Sigmoid colon (tissue), 7 donors: ENCODE results near the gene GRM5. TPM values are rescaled to one million over a fixed set of nuclear protein-coding genes. Genes with fewer than 3 reads are reported as not detected.

Experiments used
- DNase-seq: peaks from one replicate; pipeline ENCODE4 v3.0.0-alpha.2; 2019
- H3K27ac ChIP-seq, 4 donors: fragments of 200-600 bp; sonication (generic); one replicate each; pipeline ENCODE4 v1.5.1; 2016 to 2019; ENCODE audit warnings: mild to moderate bottlenecking in 1 of 4
- H3K27me3 ChIP-seq, 3 donors: fragments of 200-600 bp; sonication (generic); one replicate each; pipeline ENCODE4 v1.5.1; 2019; ENCODE audit warnings: mild to moderate bottlenecking in 1 of 3
- H3K36me3 ChIP-seq, 4 donors: fragments of 200-600 bp; sonication (generic); one replicate each; pipeline ENCODE4 v1.5.1; 2016 to 2019
- H3K4me1 ChIP-seq, 4 donors: fragments of 200-600 bp; sonication (generic); one replicate each; pipeline ENCODE4 v1.5.1; 2017 to 2019
- H3K4me3 ChIP-seq, 4 donors: fragments of 200-600 bp; sonication (generic); one replicate each; pipeline ENCODE4 v1.5.1; 2017 to 2019; ENCODE audit warnings: mild to moderate bottlenecking in 2 of 4, moderate library complexity in 1 of 4
- H3K9me3 ChIP-seq, 4 donors: fragments of 200-600 bp in 3 of 4; sonication (generic) in 3 of 4; one replicate each; pipeline versions ENCODE4 v1.5.1 to v1.6.1; 2013 to 2019
- CTCF ChIP-seq, 4 experiments: fragments of 450-650 bp in 3 of 4; fragments of 200-600 bp in 1 of 4; IDR thresholded peaks; one replicate each; pipeline ENCODE4 v1.5.1; 2016 to 2019; ENCODE audit warnings: antibody characterized with exemption in 4 of 4, mild to moderate bottlenecking in 3 of 4, moderate library complexity in 2 of 4
- EP300 ChIP-seq, 4 donors: sonication (generic); formaldehyde crosslinking; IDR thresholded peaks; one replicate each; pipeline ENCODE4 v1.6.1; 2017; ENCODE audit warnings: antibody characterized with exemption in 4 of 4
- POLR2A ChIP-seq, 2 donors: fragments of 450-650 bp; IDR thresholded peaks; one replicate each; pipeline ENCODE4 v1.6.1; 2016; ENCODE audit warnings: antibody characterized with exemption in 2 of 2, mild to moderate bottlenecking in 2 of 2, moderate library complexity in 2 of 2
- POLR2AphosphoS5 ChIP-seq, 4 donors: sonication (generic); formaldehyde crosslinking; IDR thresholded peaks; one replicate each; pipeline ENCODE4 v1.6.1; 2017; ENCODE audit warnings: antibody characterized with exemption in 4 of 4
- WGBS, 2 donors: extraction: QIAGEN DNeasy Blood & Tissue Kit; methylation state at CpG; one replicate each; pipeline ENCODE4 v1.1.7; 2013; 5-methylcytosine and 5-hydroxymethylcytosine counted together
- intact Hi-C: fragments of 100-400 bp; cut with DNase I; formaldehyde crosslinking; loops from one replicate; pipeline ENCODE4 v1.15.1; 2023
- polyA plus RNA-seq, 3 donors: library from polyadenylated mRNA; stranded (reverse); fragments of 200-250 nt; gene quantifications; one replicate each; pipeline ENCODE4 v1.2.3, GENCODE V29; 2013
- total RNA-seq, 4 donors: library from RNA; depleted of rRNA; stranded (reverse); fragments of >200 nt; gene quantifications; one replicate each; pipeline ENCODE4 v1.1.0, GENCODE V29; 2016
- donor health status: healthy with polysubstance abuse.
- donor health status: Bipolar disorder and iron deficiency.
- donor health status: healthy.

The GRM5 gene
- total and polyA plus RNA-seq, 7 donors = under 0.01 to 0.49 TPM; not detected in 5

GRCh38 chr11:88618327-88619070, 447.3 kb downstream of the GRM5 start:
- WGBS, 2 donors = 32 to 49% methylated on average over 5 of the region's 5 CpGs
- intact Hi-C loops = no loop called here

GRCh38 chr11:88617226-88617625, 448.6 kb downstream of the GRM5 start:
- no peaks in the 10 kb centered on the region for H3K36me3 ChIP-seq
- TF ChIP-seq POLR2AphosphoS5 (IDR thresholded peaks at IDR 0.05) (no peak), CTCF (IDR thresholded peaks at IDR 0.05) (no peak), EP300 (IDR thresholded peaks at IDR 0.05) (no peak), POLR2A (IDR thresholded peaks at IDR 0.05) (no peak)
- no peak overlapping the region for H3K4me3 ChIP-seq
- DNase-seq = no peak
- no peaks in the 10 kb centered on the region for H3K9me3 ChIP-seq
- H3K4me1 ChIP-seq = no peaks in the 10 kb centered on the region
- H3K27me3 ChIP-seq = no peaks in the 10 kb centered on the region
- no peak overlapping the region for H3K27ac ChIP-seq
- 74 to 82% methylated on average over 1 of the region's 1 CpG for WGBS, 2 donors
- intact Hi-C loops = no loop called here

More at GRCh38 chr11:88618327-88619070, 447.3 kb downstream of the GRM5 start:
- H3K27me3 ChIP-seq = no peaks in the 10 kb centered on the region
- H3K36me3 ChIP-seq = no peaks in the 10 kb centered on the region
- no peak for DNase-seq
- no peaks in the 10 kb centered on the region for H3K4me1 ChIP-seq
- H3K27ac ChIP-seq = no peak overlapping the region
- H3K9me3 ChIP-seq = no peaks in the 10 kb centered on the region
- no peak overlapping the region for H3K4me3 ChIP-seq
- TF ChIP-seq CTCF (IDR thresholded peaks at IDR 0.05) (no peak), POLR2A (IDR thresholded peaks at IDR 0.05) (no peak), EP300 (IDR thresholded peaks at IDR 0.05) (no peak), POLR2AphosphoS5 (IDR thresholded peaks at IDR 0.05) (no peak)

- no peak for DNase-seq
- no peak for TF ChIP-seq EP300 (IDR thresholded peaks at IDR 0.05)
- TF ChIP-seq POLR2AphosphoS5 (IDR thresholded peaks at IDR 0.05) = peak in 1 of 4 donors; percentile 12
- H3K27me3 ChIP-seq = no peaks in the 10 kb centered on the region
- H3K36me3 ChIP-seq = no peaks in the 10 kb centered on the region
- no peak overlapping the region for H3K4me3 ChIP-seq
- 81 to 87% methylated on average over 2 of the region's 2 CpGs for WGBS, 2 donors
- H3K27ac ChIP-seq = peak overlapping the region in 1 of 4 donors; percentile 13
- H3K9me3 ChIP-seq = no peaks in the 10 kb centered on the region
- no peaks in the 10 kb centered on the region for H3K4me1 ChIP-seq
- intact Hi-C loops = no loop called here
These were observed 461.5 kb downstream of the GRM5 start for GRCh38 chr11:88604260-88604659.

GRCh38 chr11:88603091-88603867, 462.5 kb downstream of the GRM5 start:
- no peak overlapping the region for H3K4me3 ChIP-seq
- intact Hi-C loops = no loop called here
- peak overlapping the region in 1 of 4 donors; percentile 13 for H3K27ac ChIP-seq
- H3K27me3 ChIP-seq = no peaks in the 10 kb centered on the region
- WGBS, 2 donors = 91 to 95% methylated on average over 3 of the region's 3 CpGs
- no peak for DNase-seq
- H3K4me1 ChIP-seq = no peaks in the 10 kb centered on the region
- H3K9me3 ChIP-seq = no peaks in the 10 kb centered on the region
- TF ChIP-seq CTCF (IDR thresholded peaks at IDR 0.05) (no peak), EP300 (IDR thresholded peaks at IDR 0.05) (no peak)
- no peaks in the 10 kb centered on the region for H3K36me3 ChIP-seq

- Histone ChIP-seq H3K4me3 (no peak overlapping the region), H3K27ac (no peak overlapping the region), H3K36me3 (no peaks in the 10 kb centered on the region), H3K4me1 (no peaks in the 10 kb centered on the region), H3K9me3 (no peaks in the 10 kb centered on the region), H3K27me3 (no peaks in the 10 kb centered on the region)
- intact Hi-C loops = no loop called here
- TF ChIP-seq POLR2A (IDR thresholded peaks at IDR 0.05) (no peak), EP300 (IDR thresholded peaks at IDR 0.05) (no peak), POLR2AphosphoS5 (IDR thresholded peaks at IDR 0.05) (no peak), CTCF (IDR thresholded peaks at IDR 0.05) (no peak)
- no peak for DNase-seq
- 68 to 85% methylated on average over 2 of the region's 2 CpGs for WGBS, 2 donors
These were observed 468.4 kb downstream of the GRM5 start for GRCh38 chr11:88597387-88597786.
